NCI-H345 treated with DMSO at 0.1 percent for 48 hours (cell line): Measurements from ENCODE around the gene LY6G6C.

Experiments
- DNase-seq: peaks from one replicate; lab custom pipeline; 2025; ENCODE audit not compliant: unreplicated experiment; lab: John Stamatoyannopoulos, UW

The LY6G6C gene, protein sequence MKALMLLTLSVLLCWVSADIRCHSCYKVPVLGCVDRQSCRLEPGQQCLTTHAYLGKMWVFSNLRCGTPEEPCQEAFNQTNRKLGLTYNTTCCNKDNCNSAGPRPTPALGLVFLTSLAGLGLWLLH

GRCh38 chr6:31721351-31722020 is at the start of gene LY6G6C:
TSS of gene LY6G6C (minus strand) at chr6:31721746. CDS start at chr6:31721679, 67 bp downstream.
- DNase-seq: no peak

DNA sequence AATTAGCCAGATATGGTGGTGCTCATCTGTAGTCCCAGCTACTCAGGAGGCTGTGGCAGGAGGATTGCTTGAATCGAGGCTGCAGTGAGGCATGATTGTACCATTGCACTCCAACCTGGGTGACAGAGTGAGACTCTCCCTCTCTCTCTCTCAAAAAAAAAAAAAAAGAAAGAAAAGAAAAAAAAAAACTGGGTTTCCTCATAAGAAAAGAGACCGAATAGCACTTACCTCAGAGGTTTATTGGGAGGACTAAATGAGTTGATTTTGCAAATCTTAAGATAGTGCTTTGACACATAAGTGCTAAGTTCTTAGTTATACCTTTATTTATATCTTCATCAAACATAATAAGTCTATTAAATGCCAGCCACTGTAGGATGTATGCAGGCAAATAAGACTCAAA is 49.3 kb upstream of the LY6G6C start:
- no peak for DNase-seq

DNA sequence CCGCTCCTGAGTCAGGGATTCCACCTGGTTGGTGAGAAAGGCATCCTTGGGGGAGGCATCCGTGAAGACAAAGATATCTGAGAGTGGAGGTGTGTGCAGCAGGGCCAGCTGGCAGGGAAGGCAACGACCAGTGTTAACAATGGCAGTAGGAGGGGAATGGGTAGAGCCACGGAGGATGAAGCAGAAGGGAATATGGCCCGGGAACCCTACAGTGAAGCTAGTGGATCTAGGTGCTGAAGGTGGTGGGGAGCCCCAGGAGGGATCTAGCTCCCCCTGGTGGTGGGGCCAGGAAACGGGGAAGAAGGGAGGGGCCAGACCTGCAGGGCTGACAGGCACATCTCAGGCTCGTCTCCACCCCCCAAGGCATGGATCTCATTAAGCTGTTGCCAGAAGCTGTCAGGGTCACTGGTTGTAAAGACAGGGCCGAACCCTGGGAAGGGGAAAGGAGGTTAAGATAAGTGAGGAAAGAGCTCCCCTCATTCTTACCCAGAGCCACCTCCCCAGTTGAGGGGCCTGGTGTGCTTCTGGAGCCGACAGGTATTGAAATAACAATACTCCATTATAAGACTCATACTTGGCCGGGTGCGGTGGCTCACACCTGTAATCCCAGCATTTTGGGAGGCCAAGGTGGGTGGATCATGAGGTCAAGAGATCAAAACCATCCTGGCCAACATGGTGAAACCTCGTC is 48.3 kb upstream of the LY6G6C start:
- peak; percentile 8 for DNase-seq

GRCh38 chr6:31768363-31769257 is 47.1 kb upstream of the LY6G6C start:
- no peak for DNase-seq

DNA sequence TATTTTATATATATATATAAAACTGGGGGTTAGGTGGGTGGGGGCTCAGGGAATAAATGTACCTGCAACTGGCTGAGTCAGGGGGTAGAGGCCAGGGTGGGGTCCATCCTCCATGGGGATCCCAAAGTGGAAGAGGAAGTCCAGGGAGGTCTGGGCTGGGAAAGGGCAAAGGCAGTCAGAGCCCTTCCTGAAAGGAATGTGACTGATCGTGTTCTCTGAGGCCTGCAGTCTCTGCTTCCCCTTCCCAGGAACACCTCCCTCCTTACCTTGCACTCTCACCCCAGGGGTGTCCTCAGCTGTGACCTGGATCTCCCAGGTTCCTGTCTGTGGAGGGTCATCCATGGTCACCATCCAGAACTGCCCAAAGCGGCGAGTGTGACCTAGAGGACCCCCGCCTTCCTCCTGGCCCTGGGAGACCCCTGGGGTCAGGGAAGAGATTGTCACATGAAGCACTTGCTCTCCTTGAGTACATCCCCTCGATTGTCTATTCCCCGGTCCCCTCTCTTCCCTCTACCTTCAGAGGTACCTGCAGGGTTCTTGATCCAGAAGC is 45.6 kb upstream of the LY6G6C start:
- DNase-seq: no peak

DNA sequence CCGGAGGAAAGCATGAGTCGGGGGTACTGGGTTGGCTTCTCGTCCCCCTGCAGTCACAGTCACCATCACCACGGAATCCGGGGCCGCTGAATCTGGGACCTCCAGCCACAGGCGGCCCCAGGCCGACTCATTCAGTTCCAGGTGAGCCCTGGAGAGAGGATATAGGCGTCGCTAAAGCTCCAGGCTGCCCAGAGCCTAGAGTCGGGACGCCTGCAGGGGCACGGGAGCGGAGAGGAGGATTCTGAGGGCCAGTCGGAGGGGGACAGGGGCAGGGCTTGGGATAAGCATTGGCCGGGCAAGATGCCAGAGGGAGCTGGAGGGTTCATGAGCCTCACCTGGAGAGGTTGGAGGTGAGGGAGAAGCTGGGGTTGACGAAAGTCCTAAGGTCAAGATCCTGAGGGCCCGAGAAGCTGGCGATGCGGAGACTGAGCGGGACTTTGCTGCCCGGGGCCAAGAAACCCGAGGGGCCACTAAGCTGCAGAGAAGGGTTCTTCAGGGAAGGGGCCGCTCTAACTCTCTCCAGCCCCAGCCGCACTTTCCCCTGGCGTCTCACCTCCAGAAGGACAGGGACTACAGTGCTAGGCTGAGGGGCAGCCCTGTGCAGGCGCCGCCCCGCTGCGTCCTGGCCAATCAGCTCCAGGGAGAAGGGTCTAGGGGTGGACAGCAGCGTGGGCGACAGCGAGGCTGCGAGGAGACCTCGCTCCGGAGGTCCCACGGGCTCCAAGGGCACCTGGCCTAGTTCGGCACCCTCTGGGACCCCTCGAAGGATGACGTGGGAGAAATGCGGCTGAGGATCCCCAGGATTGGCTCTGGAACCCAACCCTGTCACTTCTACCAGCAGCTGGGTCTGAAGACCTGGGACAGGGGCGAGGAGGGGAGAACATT is 44.6 kb upstream of the LY6G6C start:
- DNase-seq: no peak

GRCh38 chr6:31765559-31765909 is 44.0 kb upstream of the LY6G6C start:
- no peak for DNase-seq

GRCh38 chr6:31764198-31764597 is 42.7 kb upstream of the LY6G6C start:
- DNase-seq: no peak

DNA sequence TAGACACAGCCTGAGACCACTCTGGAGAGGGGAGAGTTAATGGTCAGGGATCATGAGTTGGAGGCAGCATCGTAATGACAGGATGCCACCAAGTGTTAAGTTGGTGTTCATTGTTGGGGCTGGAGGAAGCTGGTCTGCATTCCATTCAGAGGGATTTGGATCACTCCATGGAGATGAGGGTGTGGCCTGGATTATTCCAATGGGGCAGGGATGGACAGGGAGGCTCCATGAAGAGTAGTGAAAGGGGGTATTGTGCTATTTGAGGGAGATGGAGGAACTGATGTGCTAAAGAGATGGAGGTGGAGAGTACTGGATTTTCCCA is 42.0 kb upstream of the LY6G6C start:
- no peak for DNase-seq

- no peak for DNase-seq
Measured at GRCh38 chr6:31762878-31763618, 41.5 kb upstream of the LY6G6C start.

- no peak for DNase-seq
Measured at GRCh38 chr6:31762356-31762755, 40.8 kb upstream of the LY6G6C start, which contains the start of gene SAPCD1. TSS of gene SAPCD1 (plus strand) at chr6:31762656. CDS start at chr6:31763055, 399 bp downstream.

GRCh38 chr6:31761343-31761742 is 39.8 kb upstream of the LY6G6C start:
- no peak for DNase-seq

DNA sequence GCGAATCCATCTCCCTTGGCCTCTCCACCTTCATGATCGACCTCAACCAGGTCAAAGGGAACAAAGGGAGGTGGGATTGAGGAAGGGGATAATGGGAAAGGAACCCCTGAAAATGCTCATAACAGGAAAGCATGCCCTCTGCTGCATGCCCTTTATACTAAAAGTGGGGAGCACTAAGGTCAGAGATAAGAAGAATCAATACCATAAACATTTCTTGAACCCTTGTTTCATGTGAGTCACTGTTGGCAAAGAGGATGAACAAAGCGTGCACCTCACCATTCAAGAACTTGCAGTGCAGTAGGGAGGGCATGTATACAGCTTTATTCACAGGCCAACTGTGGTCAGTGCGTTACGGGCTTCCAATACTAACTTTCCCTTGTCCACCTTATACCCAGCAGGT is 39.2 kb upstream of the LY6G6C start:
- no peak for DNase-seq

GRCh38 chr6:31758281-31758680 is 36.7 kb upstream of the LY6G6C start:
- no peak for DNase-seq

DNA sequence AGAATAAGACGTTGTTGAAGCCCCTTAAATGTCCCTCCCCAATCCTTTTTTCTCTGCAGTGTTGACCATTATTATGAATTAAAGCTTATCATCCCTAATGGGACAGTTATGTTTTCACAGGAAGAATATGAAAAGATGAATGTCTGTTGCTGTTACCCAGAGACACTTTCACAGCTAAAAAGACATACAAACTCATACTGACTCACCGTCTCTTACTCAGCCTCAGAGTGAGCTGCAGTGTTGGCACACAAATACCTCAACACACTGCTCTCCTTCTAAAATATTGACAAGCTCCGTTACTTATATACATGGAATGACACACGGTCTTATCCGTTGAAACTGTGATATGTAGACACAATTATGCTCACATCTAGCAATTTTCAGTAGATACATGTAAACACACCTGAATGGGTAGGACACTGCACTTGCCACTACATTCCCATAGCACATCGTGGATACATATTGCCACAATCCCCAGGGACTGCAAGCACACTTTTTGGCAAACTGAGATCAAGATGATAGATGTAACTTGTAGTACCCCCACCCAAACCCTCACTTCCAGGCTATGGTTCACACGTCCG is 31.3 kb upstream of the LY6G6C start:
- DNase-seq: no peak

DNA sequence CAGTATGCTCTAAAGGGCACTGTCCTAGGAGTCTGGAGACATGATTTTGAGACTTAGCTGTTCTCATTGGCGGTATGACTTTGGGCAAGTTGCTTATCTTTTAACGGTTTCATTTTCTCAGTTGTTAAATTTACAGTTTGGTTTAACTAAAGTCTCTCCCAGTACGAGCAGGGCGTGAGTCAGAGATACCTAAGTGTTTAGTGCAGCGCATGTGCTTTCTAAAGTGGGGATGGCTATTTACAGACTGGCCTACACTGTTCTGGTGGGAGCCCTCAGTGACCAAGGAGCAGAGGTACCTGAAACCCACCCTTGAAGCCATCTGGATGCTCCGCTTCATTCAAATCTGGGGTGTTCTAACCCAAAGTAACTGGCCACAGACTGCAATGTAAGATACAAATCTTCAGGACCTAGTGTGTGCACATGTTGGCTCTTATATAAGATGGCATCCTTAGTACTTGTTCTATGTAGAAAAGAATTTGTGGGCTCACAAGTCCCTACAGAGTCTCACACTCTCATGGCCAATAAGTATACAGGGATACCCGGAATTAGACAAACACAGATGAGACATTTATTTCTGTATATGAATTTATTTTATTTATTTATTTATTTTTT is 29.0 kb upstream of the LY6G6C start:
- no peak for DNase-seq

- DNase-seq: no peak
Measured at GRCh38 chr6:31749301-31750036, 27.9 kb upstream of the LY6G6C start.

DNA sequence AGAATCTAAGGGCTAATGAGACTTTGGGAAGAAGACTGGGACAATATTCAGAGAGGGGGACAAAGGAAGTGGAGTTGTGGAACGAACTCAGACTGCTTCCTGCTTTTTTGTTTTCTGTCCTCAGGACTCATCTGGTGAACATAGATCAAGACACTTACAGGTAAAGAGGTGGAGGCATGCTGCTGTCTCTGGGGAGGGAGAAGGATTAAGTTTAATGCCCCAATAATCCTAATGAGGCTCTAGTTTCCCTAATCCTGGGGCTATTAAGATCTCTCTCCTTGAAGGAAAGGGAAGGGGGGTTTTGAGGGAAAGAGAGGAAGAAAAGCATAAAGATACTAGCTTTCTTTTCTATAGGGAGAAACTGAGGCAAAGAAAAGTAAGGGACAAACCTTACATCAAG is 22.9 kb upstream of the LY6G6C start:
- no peak for DNase-seq
